LNCAP (cell line): ENCODE results near the gene LEMD2.

Experiments used
- TF ChIP-seq, protein P1 (sequence below): fragments of 450-650 bp; IDR thresholded peaks from 2 replicates; pipeline ENCODE4 v1.5.1; 2017; ENCODE audit warnings: mild to moderate bottlenecking

LEMD2 gene

GRCh38 chr6:33732817-33733708 lies 55.9 kb downstream of the LEMD2 start:
- TF ChIP-seq, protein P1, sequence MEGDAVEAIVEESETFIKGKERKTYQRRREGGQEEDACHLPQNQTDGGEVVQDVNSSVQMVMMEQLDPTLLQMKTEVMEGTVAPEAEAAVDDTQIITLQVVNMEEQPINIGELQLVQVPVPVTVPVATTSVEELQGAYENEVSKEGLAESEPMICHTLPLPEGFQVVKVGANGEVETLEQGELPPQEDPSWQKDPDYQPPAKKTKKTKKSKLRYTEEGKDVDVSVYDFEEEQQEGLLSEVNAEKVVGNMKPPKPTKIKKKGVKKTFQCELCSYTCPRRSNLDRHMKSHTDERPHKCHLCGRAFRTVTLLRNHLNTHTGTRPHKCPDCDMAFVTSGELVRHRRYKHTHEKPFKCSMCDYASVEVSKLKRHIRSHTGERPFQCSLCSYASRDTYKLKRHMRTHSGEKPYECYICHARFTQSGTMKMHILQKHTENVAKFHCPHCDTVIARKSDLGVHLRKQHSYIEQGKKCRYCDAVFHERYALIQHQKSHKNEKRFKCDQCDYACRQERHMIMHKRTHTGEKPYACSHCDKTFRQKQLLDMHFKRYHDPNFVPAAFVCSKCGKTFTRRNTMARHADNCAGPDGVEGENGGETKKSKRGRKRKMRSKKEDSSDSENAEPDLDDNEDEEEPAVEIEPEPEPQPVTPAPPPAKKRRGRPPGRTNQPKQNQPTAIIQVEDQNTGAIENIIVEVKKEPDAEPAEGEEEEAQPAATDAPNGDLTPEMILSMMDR = no peak

GRCh38 chr6:33732385-33732784 lies 56.5 kb downstream of the LEMD2 start:
- TF ChIP-seq, protein P1 = no peak

- TF ChIP-seq, protein P1 = no peak
Observed at GRCh38 chr6:33731751-33732282, 57.1 kb downstream of the LEMD2 start.

- TF ChIP-seq, protein P1 = no peak
Observed at GRCh38 chr6:33731035-33731434, 57.9 kb downstream of the LEMD2 start.

DNA sequence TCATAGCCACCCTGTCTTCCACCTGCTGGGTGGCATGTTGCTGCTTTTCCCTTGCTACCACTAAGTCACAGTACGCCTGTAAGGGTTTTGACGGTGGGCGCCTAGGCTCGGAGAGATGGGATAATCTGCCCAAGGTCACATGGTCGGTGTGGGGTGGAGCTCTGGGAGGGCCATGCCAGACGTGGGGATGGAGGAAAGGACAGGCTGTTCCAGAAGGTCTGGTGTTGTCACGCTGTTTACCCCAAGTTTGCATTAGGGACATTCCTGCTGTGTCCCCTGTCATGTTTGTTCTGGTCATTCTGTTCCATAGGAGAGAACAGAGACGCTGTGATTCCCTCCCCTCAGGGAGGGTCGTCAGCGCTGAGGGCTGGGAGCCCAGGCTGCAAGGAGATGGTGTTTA lies 58.3 kb downstream of the LEMD2 start:
- TF ChIP-seq, protein P1 = no peak

DNA sequence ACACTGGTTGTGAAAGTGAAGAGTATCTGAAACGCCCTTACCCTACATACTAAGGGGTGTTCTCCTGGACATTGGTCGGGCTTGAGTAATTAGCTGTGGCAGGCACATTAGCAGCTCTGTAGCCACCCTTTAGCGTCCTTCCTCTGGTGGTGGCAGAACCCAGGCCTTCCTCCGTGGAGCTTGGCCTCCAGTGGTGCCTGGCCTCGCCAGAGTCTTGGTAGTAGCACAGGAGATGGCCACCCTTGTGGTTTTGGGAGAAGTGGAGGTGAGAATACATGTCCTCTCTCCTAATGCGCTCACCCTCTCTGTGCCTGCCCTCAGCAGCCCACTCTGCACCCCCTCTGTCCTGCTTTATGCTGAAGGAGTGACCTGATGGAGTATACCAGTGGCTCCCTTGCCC lies 59.9 kb downstream of the LEMD2 start:
- TF ChIP-seq, protein P1 = no peak

- TF ChIP-seq, protein P1 = no peak
Observed at GRCh38 chr6:33728438-33728837, 60.5 kb downstream of the LEMD2 start.
